H1 (cell line): ENCODE results near the gene FASTKD3. TPM values are rescaled to one million over a fixed set of nuclear protein-coding genes. Genes with fewer than 3 reads are reported as not detected.

Source experiments
- CTCF ChIA-PET: fragments of 300-600 bp; sonication (Branson Sonifier 250); formaldehyde crosslinking; loops from one replicate; lab custom pipeline; 2021; ENCODE audit not compliant: partially characterized antibody; lab: Charles Lee
- POLR2A ChIA-PET: fragments of 300-600 bp; sonication (Branson Sonifier 250); formaldehyde crosslinking; loops from one replicate; lab custom pipeline; 2021; ENCODE audit warnings: inconsistent platforms; ENCODE audit not compliant: partially characterized antibody; lab: Charles Lee
- DNase-seq, 2 experiments: peaks; one replicate each; pipeline versions ENCODE4 v3.0.0 to v3.0.0-alpha.2; 2010 to 2022; ENCODE audit warnings: low spot score in 2 of 2, low read depth in 1 of 2, mixed read lengths in 1 of 2
- FAIRE-seq: peaks from 2 replicates; lab custom pipeline; 2011; peaks lifted over from hg19 to GRCh38; lab: Jason Lieb, UNC
- H2AFZ ChIP-seq: 2 replicates; pipeline ENCODE4 v1.8.1; 2012; ENCODE audit warnings: low read length, inconsistent platforms
- H2AK5ac ChIP-seq: 2 replicates; pipeline ENCODE4 v1.6.1; 2013; ENCODE audit warnings: low read depth, low read length
- H2BK120ac ChIP-seq: replicated peaks from 2 replicates; pipeline ENCODE3; 2013; ENCODE audit warnings: low read depth, low read length, inconsistent platforms
- H2BK12ac ChIP-seq: 2 replicates; pipeline ENCODE4 v1.6.1; 2013; ENCODE audit warnings: low read depth, low read length
- H2BK15ac ChIP-seq: 2 replicates; pipeline ENCODE4 v1.6.1; 2013; ENCODE audit warnings: low read length
- H2BK20ac ChIP-seq: 2 replicates; pipeline ENCODE4 v1.6.1; 2013; ENCODE audit warnings: low read length
- H2BK5ac ChIP-seq: 2 replicates; pipeline ENCODE4 v1.6.1; 2013; ENCODE audit warnings: low read depth, low read length
- H3K14ac ChIP-seq: 2 replicates; pipeline ENCODE4 v1.6.1; 2013; ENCODE audit warnings: inconsistent platforms; ENCODE audit not compliant: insufficient read length
- H3K18ac ChIP-seq: 2 replicates; pipeline ENCODE4 v1.6.1; 2013; ENCODE audit warnings: low read length; ENCODE audit errors: extremely low read depth
- H3K23ac ChIP-seq: 2 replicates; pipeline ENCODE4 v1.6.1; 2013; ENCODE audit warnings: inconsistent platforms; ENCODE audit not compliant: insufficient read length
- H3K23me2 ChIP-seq: 2 replicates; pipeline ENCODE4 v1.6.1; 2013; ENCODE audit warnings: low read depth, low read length
- H3K27ac ChIP-seq: 2 replicates; pipeline ENCODE4 v1.6.1; 2011; ENCODE audit warnings: low read depth, low read length, inconsistent platforms
- H3K27me3 ChIP-seq, 4 experiments: replicated peaks in 1 of 4; 1 replicate in 1 of 4; 2 replicates in 3 of 4; pipeline versions ENCODE4 v1.6.1 to v1.8.1; 2011 to 2013; ENCODE audit warnings: low read length in 3 of 4, mild to moderate bottlenecking in 3 of 4, inconsistent platforms in 2 of 4, mixed read lengths in 2 of 4, moderate library complexity in 1 of 4; ENCODE audit not compliant: control insufficient read depth in 3 of 4, insufficient read depth in 3 of 4; ENCODE audit errors: extremely low read depth in 1 of 4
- H3K36me3 ChIP-seq, 4 experiments: 2 replicates each; pipeline versions ENCODE4 v1.6.1 to v1.8.1; 2011 to 2013; ENCODE audit warnings: mild to moderate bottlenecking in 4 of 4, low read length in 3 of 4, moderate library complexity in 2 of 4, control low read depth in 1 of 4, inconsistent platforms in 1 of 4; ENCODE audit not compliant: insufficient read depth in 4 of 4, control insufficient read depth in 2 of 4
- H3K4ac ChIP-seq: replicated peaks from 2 replicates; pipeline ENCODE3; 2013; ENCODE audit warnings: low read length, low read depth, mixed read lengths, inconsistent platforms; ENCODE audit not compliant: insufficient read length
- H3K4me1 ChIP-seq, 4 experiments: replicated peaks in 1 of 4; 1 replicate in 1 of 4; 2 replicates in 3 of 4; pipeline versions ENCODE4 v1.6.1 to v1.8.1; 2011 to 2013; ENCODE audit warnings: low read length in 3 of 4, inconsistent platforms in 2 of 4, mixed read lengths in 1 of 4; ENCODE audit not compliant: insufficient read depth in 4 of 4, control insufficient read depth in 3 of 4
- H3K4me2 ChIP-seq, 2 experiments: 2 replicates each; pipeline versions ENCODE4 v1.6.1 to v1.8.1; 2011 to 2013; ENCODE audit warnings: low read depth in 2 of 2, low read length in 2 of 2, control low read depth in 1 of 2, inconsistent platforms in 1 of 2, mild to moderate bottlenecking in 1 of 2; ENCODE audit not compliant: insufficient read depth in 1 of 2
- H3K4me3 ChIP-seq, 4 experiments: fragments of 200-600, 300-600 bp in 1 of 4; sonication (generic), shearing (Covaris generic), sonication (Bioruptor Twin) in 1 of 4; 2 replicates each; pipeline versions ENCODE4 v1.5.1 to v1.8.1; 2011 to 2016; ENCODE audit warnings: low read length in 4 of 4, low read depth in 3 of 4, control low read depth in 2 of 4, inconsistent platforms in 2 of 4, mild to moderate bottlenecking in 2 of 4, mixed read lengths in 1 of 4, moderate library complexity in 1 of 4; ENCODE audit not compliant: insufficient read depth in 2 of 4; ENCODE audit errors: extremely low read depth in 1 of 4
- H3K56ac ChIP-seq: replicated peaks from 2 replicates; pipeline ENCODE3; 2013; ENCODE audit warnings: low read depth, mild to moderate bottlenecking, mixed read lengths, low read length, inconsistent platforms; ENCODE audit not compliant: insufficient read length
- H3K79me1 ChIP-seq: 2 replicates; pipeline ENCODE4 v1.6.1; 2013; ENCODE audit warnings: low read depth, low read length, control low read depth
- H3K79me2 ChIP-seq, 2 experiments: 2 replicates each; pipeline versions ENCODE4 v1.6.1 to v1.8.1; 2012 to 2013; ENCODE audit warnings: low read length in 2 of 2, mild to moderate bottlenecking in 2 of 2, inconsistent platforms in 1 of 2; ENCODE audit not compliant: insufficient read depth in 2 of 2, control insufficient read depth in 1 of 2
- H3K9ac ChIP-seq, 4 experiments: replicated peaks in 1 of 4; 1 replicate in 1 of 4; 2 replicates in 3 of 4; pipeline versions ENCODE4 v1.6.1 to v1.8.1; 2011 to 2013; ENCODE audit warnings: low read depth in 3 of 4, low read length in 3 of 4, control low read depth in 2 of 4, mild to moderate bottlenecking in 2 of 4, moderate library complexity in 2 of 4, inconsistent platforms in 1 of 4; ENCODE audit errors: extremely low read depth in 1 of 4
- H3K9me3 ChIP-seq, 2 experiments: 2 replicates each; pipeline versions ENCODE4 v1.6.1 to v1.8.1; 2012 to 2013; ENCODE audit warnings: mild to moderate bottlenecking in 2 of 2, moderate library complexity in 2 of 2, control low read depth in 1 of 2, inconsistent platforms in 1 of 2, low read depth in 1 of 2, low read length in 1 of 2, mixed read lengths in 1 of 2; ENCODE audit not compliant: insufficient read depth in 2 of 2
- H4K20me1 ChIP-seq, 2 experiments: replicated peaks in 1 of 2; 2 replicates each; pipeline versions ENCODE3 to v1.8.1; 2011 to 2013; ENCODE audit warnings: inconsistent platforms in 2 of 2, low read length in 2 of 2, mild to moderate bottlenecking in 1 of 2; ENCODE audit not compliant: insufficient read depth in 2 of 2, control insufficient read depth in 1 of 2
- H4K5ac ChIP-seq: 2 replicates; pipeline ENCODE4 v1.6.1; 2013; ENCODE audit warnings: low read length, low read depth, mixed read lengths, inconsistent platforms; ENCODE audit not compliant: insufficient read length
- H4K8ac ChIP-seq: 2 replicates; pipeline ENCODE4 v1.8.0; 2013; ENCODE audit warnings: mild to moderate bottlenecking, moderate library complexity, low read length, inconsistent platforms; ENCODE audit not compliant: insufficient read depth; ENCODE audit errors: extremely low read depth
- H4K91ac ChIP-seq: replicated peaks from 2 replicates; pipeline ENCODE3; 2013; ENCODE audit warnings: low read length, mixed read lengths, inconsistent platforms; ENCODE audit not compliant: insufficient read length
- BCL11A ChIP-seq, 2 experiments: IDR thresholded peaks; one replicate each; pipeline ENCODE4 v1.6.1; 2011; ENCODE audit warnings: low read depth in 2 of 2, low read length in 2 of 2, mild to moderate bottlenecking in 2 of 2
- CBX8 ChIP-seq: fragments of 300-800, 300-1000 bp; sonication (generic); IDR thresholded peaks from 2 replicates; pipeline ENCODE4 v1.7.1; 2016; ENCODE audit warnings: low read depth, low read length, borderline replicate concordance
- CHD1 ChIP-seq: IDR thresholded peaks from 2 replicates; pipeline ENCODE4 v1.6.1; 2012; ENCODE audit warnings: low read depth, low read length, improper control_type of control experiment
- JUND ChIP-seq: IDR thresholded peaks from 2 replicates; pipeline ENCODE4 v1.6.1; 2011; ENCODE audit warnings: mild to moderate bottlenecking, improper control_type of control experiment, low read length
- SIN3A ChIP-seq, 2 experiments: IDR thresholded peaks in 1 of 2; conservative IDR thresholded peaks in 1 of 2; 2 replicates each; pipeline ENCODE4 v1.6.1; 2011 to 2012; ENCODE audit warnings: low read length in 2 of 2, improper control_type of control experiment in 1 of 2, low read depth in 1 of 2, mild to moderate bottlenecking in 1 of 2
- SUZ12 ChIP-seq: fragments of 200-600 bp; sonication (generic); IDR thresholded peaks from 2 replicates; pipeline ENCODE4 v1.6.1; 2012; ENCODE audit warnings: mild to moderate bottlenecking, inconsistent platforms, low read length, moderate library complexity, mixed read lengths
- ZNF274 ChIP-seq: IDR thresholded peaks from 2 replicates; pipeline ENCODE4 v1.7.0; 2012; ENCODE audit warnings: low read length, borderline replicate concordance; ENCODE audit errors: extremely low read depth
- whole genome bisulfite sequencing, 2 experiments: shearing (Covaris generic) in 1 of 2; methylation state at CpG; one replicate each; pipeline versions ENCODE4 v1.1.6 to v1.1.7; 2013 to 2015; ENCODE audit warnings: low lambda C conversion rate in 2 of 2, mixed read lengths in 2 of 2, inconsistent platforms in 1 of 2, low coverage in 1 of 2, missing lambda C conversion rate in 1 of 2; ENCODE audit not compliant: insufficient replicate concordance in 2 of 2, insufficient coverage in 1 of 2, insufficient read length in 1 of 2; ENCODE audit errors: extremely low coverage in 1 of 2, missing lambda C conversion rate in 1 of 2; 5-methylcytosine and 5-hydroxymethylcytosine counted together
- polyA plus RNA-seq, 7 experiments: library from polyadenylated mRNA; depleted of rRNA in 3 of 7; stranded (reverse) in 5 of 7; unstranded in 2 of 7; fragments of >200 nt in 5 of 7; fragments of 200-250 nt in 2 of 7; gene quantifications; 1 replicate in 5 of 7; 2 replicates in 1 of 7; 4 replicates in 1 of 7; pipeline versions ENCODE4 v1.2.1 to v1.2.3, GENCODE V29; 2011 to 2013; ENCODE audit warnings: missing spikeins in 2 of 7, mixed read lengths in 2 of 7
- total RNA-seq: library from RNA; stranded (reverse); fragmentation: NEBNext Ultra II Directional; extraction: Animal tissue kit (Norgen Biotek cat#: 25700); gene quantifications from 2 replicates; pipeline ENCODE4 v1.2.1, GENCODE V29; 2021

The FASTKD3 gene
- total and polyA plus RNA-seq, 2 of the 8 experiments (the other 6 are each of a cell fraction or from before 2014, with no cell fraction given) = 5.6 to 7.6 TPM

DNA sequence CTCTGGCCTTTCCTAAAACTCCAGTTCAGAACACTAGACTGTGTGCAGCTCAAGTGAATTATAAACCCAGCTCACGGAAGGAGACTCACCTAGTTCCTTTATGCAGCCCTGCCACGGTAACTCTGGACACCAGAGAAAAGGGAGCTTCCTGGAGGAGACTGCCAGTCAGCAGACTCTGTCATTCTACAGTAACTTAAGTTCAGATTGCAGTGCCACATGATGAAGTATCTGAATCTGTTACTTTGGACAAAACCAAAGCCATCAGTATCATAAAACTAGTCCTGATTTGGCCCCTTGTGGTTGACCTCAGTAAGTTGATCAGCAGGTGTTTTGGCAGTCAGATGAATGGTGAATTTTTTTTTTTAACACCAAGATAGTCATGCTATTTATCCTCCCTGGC lies 2.8 kb upstream of the FASTKD3 start:
- no peak overlapping the region for H3K9ac ChIP-seq
- H2BK12ac ChIP-seq = no peak overlapping the region
- peaks cover 0 to 4% (median 0%) of the 10 kb centered on the region in 4 experiments; a peak in 2 of 7 replicates for H3K4me1 ChIP-seq
- no peak overlapping the region for H2AFZ ChIP-seq
- peaks cover 20 to 64% of the 10 kb centered on the region in 2 experiments for H3K79me2 ChIP-seq
- no peak overlapping the region for H3K27ac ChIP-seq
- peaks cover 7% of the 10 kb centered on the region for H3K23me2 ChIP-seq
- no peak overlapping the region for H2BK15ac ChIP-seq
- DNase-seq = no peak
- H3K4ac ChIP-seq = no peak overlapping the region
- peaks cover 4 to 37% (median 16%) of the 10 kb centered on the region in 4 experiments for H3K36me3 ChIP-seq
- no peak overlapping the region for H3K18ac ChIP-seq
- H4K20me1 ChIP-seq = peaks cover 9 to 15% of the 10 kb centered on the region in 2 experiments
- POLR2A ChIA-PET = no interaction called here
- CTCF ChIA-PET = interaction anchor here (0.6 to 5.4 kb wide), 6 partner anchors 15 to 1352 kb away, joined by 3 to 25 read pairs (median 4); no protein-coding TSS in a partner anchor
- H3K23ac ChIP-seq = no peak overlapping the region
- peaks cover 5% of the 10 kb centered on the region for H3K79me1 ChIP-seq
- no peak overlapping the region for H3K14ac ChIP-seq
- 93% methylated on average over 2 of the region's 2 CpGs; no CpG with 5 or more reads in 1 of the 2 experiments for WGBS, 2 experiments
- no peak overlapping the region for H3K4me3 ChIP-seq
- no peak overlapping the region for H2BK120ac ChIP-seq
- no peak overlapping the region for H3K4me2 ChIP-seq
- H2BK20ac ChIP-seq = no peak overlapping the region
- FAIRE-seq = no peak
- no peak for TF ChIP-seq CHD1
- TF ChIP-seq SUZ12 = no peak
- TF ChIP-seq CBX8 = no peak
- TF ChIP-seq SIN3A (conservative IDR thresholded peaks at IDR 0.05 in 1 of 2, IDR thresholded peaks at IDR 0.05 in 1 of 2; ENCODE audit: low read depth in 1 of 2, low read length in 2 of 2) = no peak
- no peak for TF ChIP-seq JUND
- no peak for TF ChIP-seq BCL11A (IDR thresholded peaks at IDR 0.05; ENCODE audit: low read depth in 2 of 2, low read length in 2 of 2)
- no peak for TF ChIP-seq ZNF274
- no peak overlapping the region for H4K5ac ChIP-seq
- no peak overlapping the region for H2BK5ac ChIP-seq
- no peak overlapping the region for H4K8ac ChIP-seq
- no peaks in the 10 kb centered on the region for H3K27me3 ChIP-seq
- H3K56ac ChIP-seq = no peak overlapping the region
- no peak overlapping the region for H4K91ac ChIP-seq
- no peak overlapping the region for H2AK5ac ChIP-seq
- no peaks in the 10 kb centered on the region for H3K9me3 ChIP-seq
